ENCODE measurements around the gene LLPH. TPM values are rescaled to one million over a fixed set of nuclear protein-coding genes. Genes with fewer than 3 reads are reported as not detected.

LLPH gene
- total RNA-seq, 1 experiment from 2014 or later: 32.3 TPM

DNA sequence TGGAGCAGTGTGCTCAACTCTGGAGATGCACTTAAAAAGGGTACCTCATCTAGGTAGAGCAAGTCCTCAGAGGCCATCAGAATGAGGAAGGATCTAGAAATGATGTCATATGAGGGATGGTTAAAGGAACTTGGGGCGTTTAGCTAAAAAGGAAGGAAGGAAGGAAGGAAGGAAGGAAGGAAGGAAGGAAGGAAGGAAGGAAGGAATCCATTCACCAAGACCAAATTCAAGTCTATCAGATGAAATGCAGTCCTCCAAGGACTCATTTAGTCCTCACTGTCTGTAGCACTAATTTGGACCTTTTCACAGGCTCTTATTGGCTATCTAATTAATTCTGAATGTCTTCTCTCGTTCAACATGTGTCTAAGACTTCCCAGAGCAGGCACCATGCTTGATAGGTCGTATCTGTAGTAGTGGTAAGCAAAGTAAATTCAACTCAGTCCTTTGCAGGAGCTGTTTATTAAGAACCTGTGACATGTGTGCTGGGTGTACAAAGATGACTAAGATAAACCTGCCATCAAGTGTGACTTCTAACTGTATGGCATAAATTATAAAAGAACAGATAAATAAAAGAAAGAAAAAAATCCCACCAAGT, 63.5 kb downstream of the LLPH start:
- TF ChIP-seq, protein P1, sequence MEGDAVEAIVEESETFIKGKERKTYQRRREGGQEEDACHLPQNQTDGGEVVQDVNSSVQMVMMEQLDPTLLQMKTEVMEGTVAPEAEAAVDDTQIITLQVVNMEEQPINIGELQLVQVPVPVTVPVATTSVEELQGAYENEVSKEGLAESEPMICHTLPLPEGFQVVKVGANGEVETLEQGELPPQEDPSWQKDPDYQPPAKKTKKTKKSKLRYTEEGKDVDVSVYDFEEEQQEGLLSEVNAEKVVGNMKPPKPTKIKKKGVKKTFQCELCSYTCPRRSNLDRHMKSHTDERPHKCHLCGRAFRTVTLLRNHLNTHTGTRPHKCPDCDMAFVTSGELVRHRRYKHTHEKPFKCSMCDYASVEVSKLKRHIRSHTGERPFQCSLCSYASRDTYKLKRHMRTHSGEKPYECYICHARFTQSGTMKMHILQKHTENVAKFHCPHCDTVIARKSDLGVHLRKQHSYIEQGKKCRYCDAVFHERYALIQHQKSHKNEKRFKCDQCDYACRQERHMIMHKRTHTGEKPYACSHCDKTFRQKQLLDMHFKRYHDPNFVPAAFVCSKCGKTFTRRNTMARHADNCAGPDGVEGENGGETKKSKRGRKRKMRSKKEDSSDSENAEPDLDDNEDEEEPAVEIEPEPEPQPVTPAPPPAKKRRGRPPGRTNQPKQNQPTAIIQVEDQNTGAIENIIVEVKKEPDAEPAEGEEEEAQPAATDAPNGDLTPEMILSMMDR (IDR thresholded peaks at IDR 0.05; ENCODE audit: insufficient read depth in 1 of 2, low read depth in 1 of 2, low read length in 1 of 2, severe bottlenecking in 1 of 2, unreplicated experiment in 1 of 2): no peak
- H3K27me3 Mint-ChIP-seq (ENCODE audit: insufficient read depth, unreplicated experiment): no peaks in the 10 kb centered on the region
- intact Hi-C loops (cut with micrococcal nuclease; ENCODE audit: unreplicated experiment): no loop called here
- CTCF ChIA-PET: interaction anchor here (0.7 kb wide), 1 partner anchor 10 kb away, joined by 4 read pairs; no protein-coding TSS in a partner anchor
- no peaks in the 10 kb centered on the region for H3K9me3 Mint-ChIP-seq (ENCODE audit: unreplicated experiment)
- H3K27me3 ChIP-seq (replicated peaks; ENCODE audit: control insufficient read depth, insufficient read depth, low read length): no peaks in the 10 kb centered on the region
- no peak overlapping the region for H3K4me3 Mint-ChIP-seq (ENCODE audit: unreplicated experiment)
- no peak overlapping the region for H3K4me3 ChIP-seq (ENCODE audit: low read depth, low read length)
- DNase-seq: no peak
- no peaks in the 10 kb centered on the region for H3K36me3 ChIP-seq (ENCODE audit: control insufficient read depth, insufficient read depth, low read length)
- POLR2A ChIA-PET: no interaction called here
- no peaks in the 10 kb centered on the region; the same call in 1 of the 2 replicates for H3K9me3 ChIP-seq
- no peaks in the 10 kb centered on the region for H3K4me1 ChIP-seq
- BruUV-seq (replicated peaks): no TSS peak
- peaks cover under 1% of the 10 kb centered on the region for H3K4me1 Mint-ChIP-seq (ENCODE audit: low read depth, unreplicated experiment)
- H3K36me3 Mint-ChIP-seq (ENCODE audit: insufficient read depth, unreplicated experiment): no peaks in the 10 kb centered on the region
- no peak overlapping the region for H3K27ac Mint-ChIP-seq (ENCODE audit: unreplicated experiment)

Other genes with a start within 250 kb of the LLPH start
- 51.5 and 60.3 TPM in 2 replicates for gene TMBIM4, start 39.2 kb upstream of the LLPH start, total RNA-seq (2022)
- not detected in 2 replicates for gene IRAK3, start 58.5 kb upstream of the LLPH start, total RNA-seq (2022)
- 3.4 and 3.9 TPM in 2 replicates for gene HELB, start 171.7 kb upstream of the LLPH start, total RNA-seq (2022)